Gastrocnemius medialis (tissue), 4 donors: ENCODE data around the gene ABLIM3. TPM values are rescaled to one million over a fixed set of nuclear protein-coding genes. Genes with fewer than 3 reads are reported as not detected.

Experiments
- ATAC-seq, 2 donors: fragments of 150-250 bp; one replicate each; pipeline ENCODE4 v1.9.1; 2016
- DNase-seq, 2 donors: peaks; one replicate each; pipeline ENCODE4 v3.0.0-alpha.2; 2019
- H3K27ac ChIP-seq, 4 donors: fragments of 200-600 bp; sonication (generic); 1 replicate in 1 of 4; 2 replicates in 3 of 4; pipeline ENCODE4 v1.5.1; 2016 to 2018; ENCODE audit warnings: mild to moderate bottlenecking in 2 of 4, moderate library complexity in 1 of 4
- H3K27me3 ChIP-seq, 3 donors: fragments of 200-600 bp; sonication (generic) in 2 of 3; 1 replicate in 1 of 3; 2 replicates in 2 of 3; pipeline versions ENCODE4 v1.5.1 to v1.6.0; 2016 to 2019; ENCODE audit warnings: mild to moderate bottlenecking in 1 of 3, moderate library complexity in 1 of 3
- H3K36me3 ChIP-seq, 2 donors: fragments of 200-600 bp; sonication (generic) in 1 of 2; one replicate each; pipeline ENCODE4 v1.5.1; 2017 to 2018
- H3K4me1 ChIP-seq, 2 donors: fragments of 200-600 bp; sonication (generic) in 1 of 2; one replicate each; pipeline ENCODE4 v1.5.1; 2016 to 2017; ENCODE audit warnings: mild to moderate bottlenecking in 2 of 2
- H3K4me3 ChIP-seq, 4 donors: fragments of 200-600 bp; sonication (generic) in 3 of 4; 1 replicate in 1 of 4; 2 replicates in 3 of 4; pipeline ENCODE4 v1.5.1; 2016 to 2019; ENCODE audit warnings: mild to moderate bottlenecking in 2 of 4
- H3K9me3 ChIP-seq, 3 donors: fragments of 200-600 bp; sonication (generic) in 2 of 3; 1 replicate in 1 of 3; 2 replicates in 2 of 3; pipeline ENCODE4 v1.5.1; 2016 to 2019
- POLR2A ChIP-seq, 2 donors: fragments of 450-650 bp; IDR thresholded peaks; one replicate each; pipeline ENCODE4 v1.6.1; 2017; ENCODE audit warnings: antibody characterized with exemption in 2 of 2, mild to moderate bottlenecking in 2 of 2, moderate library complexity in 2 of 2
- in situ Hi-C, 4 donors: fragments of 200-750 bp; cut with MboI; loops; one replicate each; pipeline versions ENCODE4 v1.15.0 to v1.8.0; 2017; ENCODE audit warnings: low sequenced_read_pairs in 4 of 4
- intact Hi-C: fragments of 100-400 bp; cut with DNase I; formaldehyde crosslinking; loops from one replicate; pipeline ENCODE4 v1.15.1; 2023; ENCODE audit warnings: low total_unique reads
- total RNA-seq, 4 donors: library from RNA; depleted of rRNA; stranded (reverse); fragments of >200 nt; gene quantifications; one replicate each; pipeline versions ENCODE4 v1.1.0 to v1.2.3, GENCODE V29; 2016
- TF ChIP-seq, protein P1 (sequence below), 5 experiments: fragments of 450-650 bp in 3 of 5; fragments of 200-600 bp in 2 of 5; sonication (generic) in 2 of 5; IDR thresholded peaks in 4 of 5; conservative IDR thresholded peaks in 1 of 5; 1 replicate in 4 of 5; 2 replicates in 1 of 5; pipeline ENCODE4 v1.5.1; 2016 to 2019; ENCODE audit warnings: antibody characterized with exemption in 5 of 5, mild to moderate bottlenecking in 3 of 5, moderate library complexity in 3 of 5

ABLIM3 gene
- total RNA-seq, 4 donors from 2014 or later = 37.5 to 155 (median 67.7) TPM

GRCh38 chr5:149278451-149279210 lies 137.3 kb downstream of the ABLIM3 start:
- DNase-seq = no peak

DNA sequence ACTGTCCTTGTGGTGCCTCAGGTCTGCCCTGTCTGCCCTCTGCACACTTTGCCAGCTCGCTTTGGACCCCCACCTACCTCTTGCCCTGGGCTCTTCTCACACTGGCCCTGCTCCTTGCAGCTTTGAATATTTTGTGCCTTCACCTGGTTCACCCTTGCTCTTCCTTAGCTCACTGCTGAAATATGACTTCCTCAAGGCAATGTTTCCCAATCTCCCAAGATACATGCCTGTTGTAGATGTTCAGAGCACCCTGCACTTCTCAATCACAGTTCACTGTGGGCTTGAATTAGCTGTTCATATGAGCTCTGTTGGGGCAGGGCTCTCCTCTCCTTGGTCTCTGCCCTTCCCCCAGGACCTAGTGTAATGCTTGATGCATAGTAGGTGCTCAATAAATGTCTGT lies 138.4 kb downstream of the ABLIM3 start:
- H3K4me1 ChIP-seq = peaks cover 67 to 87% of the 10 kb centered on the region in 2 donors
- in situ Hi-C loops = no loop called here
- no peaks in the 10 kb centered on the region for H3K36me3 ChIP-seq
- ATAC-seq (no peak), DNase-seq (no peak)
- intact Hi-C loops = loop anchor here (10.0 kb wide), 1 partner anchor 275 kb away; the partner anchor contains the start of gene CSNK1A1
- no peak overlapping the region for H3K4me3 ChIP-seq
- TF ChIP-seq, protein P1, sequence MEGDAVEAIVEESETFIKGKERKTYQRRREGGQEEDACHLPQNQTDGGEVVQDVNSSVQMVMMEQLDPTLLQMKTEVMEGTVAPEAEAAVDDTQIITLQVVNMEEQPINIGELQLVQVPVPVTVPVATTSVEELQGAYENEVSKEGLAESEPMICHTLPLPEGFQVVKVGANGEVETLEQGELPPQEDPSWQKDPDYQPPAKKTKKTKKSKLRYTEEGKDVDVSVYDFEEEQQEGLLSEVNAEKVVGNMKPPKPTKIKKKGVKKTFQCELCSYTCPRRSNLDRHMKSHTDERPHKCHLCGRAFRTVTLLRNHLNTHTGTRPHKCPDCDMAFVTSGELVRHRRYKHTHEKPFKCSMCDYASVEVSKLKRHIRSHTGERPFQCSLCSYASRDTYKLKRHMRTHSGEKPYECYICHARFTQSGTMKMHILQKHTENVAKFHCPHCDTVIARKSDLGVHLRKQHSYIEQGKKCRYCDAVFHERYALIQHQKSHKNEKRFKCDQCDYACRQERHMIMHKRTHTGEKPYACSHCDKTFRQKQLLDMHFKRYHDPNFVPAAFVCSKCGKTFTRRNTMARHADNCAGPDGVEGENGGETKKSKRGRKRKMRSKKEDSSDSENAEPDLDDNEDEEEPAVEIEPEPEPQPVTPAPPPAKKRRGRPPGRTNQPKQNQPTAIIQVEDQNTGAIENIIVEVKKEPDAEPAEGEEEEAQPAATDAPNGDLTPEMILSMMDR (IDR thresholded peaks at IDR 0.05 in 4 of 5, conservative IDR thresholded peaks at IDR 0.05 in 1 of 5) = no peak
- no peak for TF ChIP-seq POLR2A (IDR thresholded peaks at IDR 0.05)
- H3K27ac ChIP-seq = peak overlapping the region in 3 of 4 donors; percentile 79 to 87 (median 81)
- no peaks in the 10 kb centered on the region for H3K27me3 ChIP-seq
- no peaks in the 10 kb centered on the region for H3K9me3 ChIP-seq

More at GRCh38 chr5:149278451-149279210, 137.3 kb downstream of the ABLIM3 start:
- Histone ChIP-seq H3K4me3 (no peak overlapping the region), H3K36me3 (no peaks in the 10 kb centered on the region), H3K4me1 (peaks cover 56 to 85% of the 10 kb centered on the region in 2 donors), H3K27ac (peak overlapping the region in 3 of 4 donors; percentile 79 to 87 (median 81)), H3K9me3 (no peaks in the 10 kb centered on the region), H3K27me3 (no peaks in the 10 kb centered on the region)
- in situ Hi-C loops = no loop called here
- no peak for ATAC-seq
- intact Hi-C loops = loop anchor here (10.0 kb wide), 1 partner anchor 276 kb away; the partner anchor contains the start of gene CSNK1A1
- TF ChIP-seq POLR2A (IDR thresholded peaks at IDR 0.05) = no peak
- TF ChIP-seq, protein P1 (IDR thresholded peaks at IDR 0.05 in 4 of 5, conservative IDR thresholded peaks at IDR 0.05 in 1 of 5) = no peak

DNA sequence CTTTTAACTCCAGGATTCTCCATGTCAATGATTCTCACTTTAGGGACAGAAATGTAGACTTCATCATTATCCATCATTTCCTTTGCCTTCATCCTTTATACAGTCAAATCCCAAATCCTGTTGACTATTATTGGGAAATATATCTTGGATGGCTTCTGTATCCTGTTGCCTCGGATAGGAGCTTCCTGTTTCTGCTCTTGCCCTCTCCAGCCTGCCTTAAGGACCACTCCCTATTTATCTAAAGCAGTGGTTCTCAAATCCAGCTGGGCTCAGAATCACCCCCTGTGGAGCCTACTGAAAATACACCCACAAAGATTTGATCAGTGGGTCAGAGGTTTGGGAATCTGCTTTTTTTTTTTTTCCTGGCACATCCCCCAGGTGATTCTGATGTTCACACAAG lies 138.8 kb downstream of the ABLIM3 start:
- no peak for DNase-seq
- H3K4me1 ChIP-seq = peaks cover 71 to 91% of the 10 kb centered on the region in 2 donors
- in situ Hi-C loops (no loop called here), intact Hi-C loops (no loop called here)
- no peak for TF ChIP-seq POLR2A (IDR thresholded peaks at IDR 0.05)
- TF ChIP-seq, protein P1 (IDR thresholded peaks at IDR 0.05 in 4 of 5, conservative IDR thresholded peaks at IDR 0.05 in 1 of 5) = no peak
- no peaks in the 10 kb centered on the region for H3K27me3 ChIP-seq
- H3K9me3 ChIP-seq = no peaks in the 10 kb centered on the region
- no peaks in the 10 kb centered on the region for H3K36me3 ChIP-seq
- peak overlapping the region in 3 of 4 donors; percentile 79 to 87 (median 81) for H3K27ac ChIP-seq
- no peak overlapping the region for H3K4me3 ChIP-seq
- no peak for ATAC-seq

GRCh38 chr5:149280802-149281201 lies 139.5 kb downstream of the ABLIM3 start:
- no peaks in the 10 kb centered on the region for H3K36me3 ChIP-seq
- no peak for ATAC-seq
- H3K4me3 ChIP-seq = no peak overlapping the region
- H3K4me1 ChIP-seq = peaks cover 72 to 92% of the 10 kb centered on the region in 2 donors
- TF ChIP-seq, protein P1 (IDR thresholded peaks at IDR 0.05 in 4 of 5, conservative IDR thresholded peaks at IDR 0.05 in 1 of 5) = no peak
- TF ChIP-seq POLR2A (IDR thresholded peaks at IDR 0.05) = no peak
- no peaks in the 10 kb centered on the region for H3K27me3 ChIP-seq
- DNase-seq = no peak
- intact Hi-C loops (no loop called here), in situ Hi-C loops (no loop called here)
- peak overlapping the region; percentile 79 to 87 (median 81) for H3K27ac ChIP-seq
- H3K9me3 ChIP-seq = no peaks in the 10 kb centered on the region
